ENCODE measurements around the gene MTA1. TPM values are rescaled to one million over a fixed set of nuclear protein-coding genes. Genes with fewer than 3 reads are reported as not detected.
A peak's percentile ranks its signal among the peaks of the same experiment; 100 is the strongest.

MTA1 gene
- total and polyA plus RNA-seq, 10 of the 15 experiments (the other 5 are each of a cell fraction or from before 2014, with no cell fraction given): 0.14 to 162 (median 30.6) TPM

GRCh38 chr14:105424861-105425260 lies 5.2 kb downstream of the MTA1 start:
- no peaks in the 10 kb centered on the region; the same call in 2 of the 3 replicates for H3K9me3 ChIP-seq (replicated peaks; ENCODE audit: control insufficient read depth, insufficient read depth, low read length)

GRCh38 chr14:105425823-105426247 lies 6.2 kb downstream of the MTA1 start:
- peaks cover 54% of the 10 kb centered on the region for H3K79me2 ChIP-seq (ENCODE audit: control insufficient read depth, insufficient read depth, low read length)
- ChIA-PET SMC1A (ENCODE audit: uncharacterized antibody, unreplicated experiment) (no interaction called here), POLR2A (no interaction called here), CTCF (no interaction called here), RAD21 (ENCODE audit: unreplicated experiment) (no interaction called here)
- no peak for FAIRE-seq
- H3K4me1 ChIP-seq (ENCODE audit: control insufficient read depth, insufficient read depth, low read length): peaks cover 11% of the 10 kb centered on the region
- 93% methylated on average over 21 of the region's 23 CpGs for WGBS (ENCODE audit: insufficient coverage, insufficient replicate concordance, low lambda C conversion rate, missing lambda C conversion rate)
- peaks cover 4 to 7% of the 10 kb centered on the region in 2 experiments; a peak in 3 of 4 replicates for H3K36me3 ChIP-seq (ENCODE audit: control insufficient read depth in 2 of 2, insufficient read depth in 2 of 2, low read length in 1 of 2)
- TF ChIP-seq RB1 (IDR thresholded peaks at IDR 0.05; ENCODE audit: borderline replicate concordance) (no peak), POLR2A (IDR thresholded peaks at IDR 0.05; ENCODE audit: low read depth, low read length) (peak; percentile 51)
- H3K4me3 ChIP-seq: no peak overlapping the region
- H3K27me3 ChIP-seq (replicated peaks in 1 of 2; ENCODE audit: control insufficient read depth in 2 of 2, insufficient read depth in 2 of 2, low read length in 1 of 2): no peaks in the 10 kb centered on the region
- H3K4me2 ChIP-seq (ENCODE audit: control insufficient read depth, insufficient read depth): no peak overlapping the region
- in situ Hi-C loops (cut with MboI) (no loop called here), intact Hi-C loops (cut with micrococcal nuclease; ENCODE audit: unreplicated experiment) (no loop called here)
- no peak for DNase-seq (ENCODE audit: low read depth, low spot score)
- no peaks in the 10 kb centered on the region; the same call in 1 of the 2 replicates for H4K20me1 ChIP-seq (ENCODE audit: control insufficient read depth, insufficient read depth)
- no peak overlapping the region for H3K9ac ChIP-seq (ENCODE audit: control insufficient read depth, insufficient read depth, low read length)
- no peak for ATAC-seq
- H2AFZ ChIP-seq (ENCODE audit: control insufficient read depth, low read depth, low read length): no peak overlapping the region
- H3K27ac ChIP-seq (ENCODE audit: control insufficient read depth, insufficient read depth): no peak overlapping the region
- H3K9me3 ChIP-seq (replicated peaks; ENCODE audit: control insufficient read depth, insufficient read depth, low read length): no peaks in the 10 kb centered on the region; the same call in 2 of the 3 replicates
- BruUV-seq (replicated peaks): no TSS peak

More at GRCh38 chr14:105424861-105425260, 5.2 kb downstream of the MTA1 start:
- no peak overlapping the region for H3K4me3 ChIP-seq
- no TSS peak for BruUV-seq (replicated peaks)
- no peaks in the 10 kb centered on the region for H3K27me3 ChIP-seq (replicated peaks in 1 of 2; ENCODE audit: control insufficient read depth in 2 of 2, insufficient read depth in 2 of 2, low read length in 1 of 2)
- H3K27ac ChIP-seq (ENCODE audit: control insufficient read depth, insufficient read depth): no peak overlapping the region
- ChIA-PET SMC1A (ENCODE audit: uncharacterized antibody, unreplicated experiment) (no interaction called here), POLR2A (no interaction called here), RAD21 (ENCODE audit: unreplicated experiment) (no interaction called here), CTCF (interaction anchor here (1.5 kb wide), 1 partner anchor 56 kb away, joined by 5 read pairs; no protein-coding TSS in a partner anchor)
- peaks cover 11% of the 10 kb centered on the region for H3K4me1 ChIP-seq (ENCODE audit: control insufficient read depth, insufficient read depth, low read length)
- peaks cover 57% of the 10 kb centered on the region for H3K79me2 ChIP-seq (ENCODE audit: control insufficient read depth, insufficient read depth, low read length)
- H4K20me1 ChIP-seq (ENCODE audit: control insufficient read depth, insufficient read depth): no peaks in the 10 kb centered on the region; the same call in 1 of the 2 replicates
- intact Hi-C loops (cut with micrococcal nuclease; ENCODE audit: unreplicated experiment) (no loop called here), in situ Hi-C loops (cut with MboI) (no loop called here)
- H2AFZ ChIP-seq (ENCODE audit: control insufficient read depth, low read depth, low read length): no peak overlapping the region
- no peak overlapping the region for H3K4me2 ChIP-seq (ENCODE audit: control insufficient read depth, insufficient read depth)
- 92% methylated on average over 12 of the region's 12 CpGs for WGBS (ENCODE audit: insufficient coverage, insufficient replicate concordance, low lambda C conversion rate, missing lambda C conversion rate)
- FAIRE-seq (no peak), DNase-seq (ENCODE audit: low read depth, low spot score) (no peak), ATAC-seq (no peak)
- TF ChIP-seq LARP7 (IDR thresholded peaks at IDR 0.05) (no peak), BHLHE40 (IDR thresholded peaks at IDR 0.05; ENCODE audit: borderline replicate concordance in 1 of 2, low read depth in 2 of 2, low read length in 1 of 2) (no peak), POLR2A (IDR thresholded peaks at IDR 0.05; ENCODE audit: low read depth, low read length) (0 out of 2 replicates have a peak, but pooled peaks have one; percentile 26)
- H3K36me3 ChIP-seq (ENCODE audit: control insufficient read depth in 2 of 2, insufficient read depth in 2 of 2, low read length in 1 of 2): peaks cover 4 to 6% of the 10 kb centered on the region in 2 experiments; a peak in 3 of 4 replicates
- H3K9ac ChIP-seq (ENCODE audit: control insufficient read depth, insufficient read depth, low read length): no peak overlapping the region
